Measurements from ENCODE around the gene PHKA2.

Gene PHKA2

DNA sequence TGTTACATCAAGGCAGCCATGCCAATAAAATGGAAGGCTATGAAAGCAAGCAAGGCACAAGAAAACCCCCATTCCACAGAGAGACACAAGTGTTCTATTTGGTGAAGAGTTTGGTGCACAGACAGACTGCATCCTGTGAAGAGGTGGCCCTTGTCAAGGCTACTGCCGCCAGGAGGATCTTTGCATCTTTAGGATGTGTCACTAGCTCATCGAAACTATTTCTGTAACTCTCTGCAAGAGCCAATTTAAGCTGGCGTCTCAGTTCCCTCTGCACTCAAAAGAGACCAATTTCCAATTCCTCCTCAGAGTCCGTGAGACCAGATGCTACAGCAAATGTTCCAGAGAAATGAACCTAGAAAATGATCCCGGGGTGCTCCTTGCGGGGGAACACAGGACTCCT is 91.0 kb downstream of the PHKA2 start:
- DNase-seq (ENCODE audit: extremely low read depth, insufficient read length) = no peak
- no peaks in the 10 kb centered on the region for H3K27me3 ChIP-seq (replicated peaks; ENCODE audit: control insufficient read depth, insufficient read depth, low read length)
- TF ChIP-seq, protein P1, sequence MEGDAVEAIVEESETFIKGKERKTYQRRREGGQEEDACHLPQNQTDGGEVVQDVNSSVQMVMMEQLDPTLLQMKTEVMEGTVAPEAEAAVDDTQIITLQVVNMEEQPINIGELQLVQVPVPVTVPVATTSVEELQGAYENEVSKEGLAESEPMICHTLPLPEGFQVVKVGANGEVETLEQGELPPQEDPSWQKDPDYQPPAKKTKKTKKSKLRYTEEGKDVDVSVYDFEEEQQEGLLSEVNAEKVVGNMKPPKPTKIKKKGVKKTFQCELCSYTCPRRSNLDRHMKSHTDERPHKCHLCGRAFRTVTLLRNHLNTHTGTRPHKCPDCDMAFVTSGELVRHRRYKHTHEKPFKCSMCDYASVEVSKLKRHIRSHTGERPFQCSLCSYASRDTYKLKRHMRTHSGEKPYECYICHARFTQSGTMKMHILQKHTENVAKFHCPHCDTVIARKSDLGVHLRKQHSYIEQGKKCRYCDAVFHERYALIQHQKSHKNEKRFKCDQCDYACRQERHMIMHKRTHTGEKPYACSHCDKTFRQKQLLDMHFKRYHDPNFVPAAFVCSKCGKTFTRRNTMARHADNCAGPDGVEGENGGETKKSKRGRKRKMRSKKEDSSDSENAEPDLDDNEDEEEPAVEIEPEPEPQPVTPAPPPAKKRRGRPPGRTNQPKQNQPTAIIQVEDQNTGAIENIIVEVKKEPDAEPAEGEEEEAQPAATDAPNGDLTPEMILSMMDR (IDR thresholded peaks at IDR 0.05; ENCODE audit: insufficient read depth, low read length, poor library complexity, severe bottlenecking) = no peak
- no peak overlapping the region for H3K4me3 ChIP-seq (replicated peaks; ENCODE audit: low read depth, low read length)
- H3K36me3 ChIP-seq (ENCODE audit: control insufficient read depth, insufficient read depth, low read length) = no peaks in the 10 kb centered on the region

DNA sequence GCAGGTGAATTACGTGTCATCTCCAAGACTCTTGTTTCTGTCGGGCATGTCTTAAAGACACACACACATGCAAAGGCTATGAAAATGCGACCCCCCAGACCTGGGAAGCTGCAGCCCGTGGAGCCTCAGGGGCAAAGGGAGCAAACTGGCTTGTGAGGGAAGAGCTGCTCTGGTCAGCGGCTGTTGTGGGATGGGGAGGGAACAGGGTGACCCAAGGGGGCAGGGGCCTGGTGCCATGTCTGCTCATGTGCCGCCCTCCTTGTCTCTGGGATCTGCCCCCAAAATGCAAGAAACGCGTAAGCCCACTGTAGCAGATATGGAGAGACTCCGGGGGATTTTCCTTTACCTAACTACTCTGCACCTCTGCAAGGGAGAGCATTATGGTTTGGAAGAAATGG is 92.4 kb downstream of the PHKA2 start:
- H3K4me3 ChIP-seq (replicated peaks; ENCODE audit: low read depth, low read length) = no peak overlapping the region
- DNase-seq (ENCODE audit: extremely low read depth, insufficient read length) = no peak
- H3K36me3 ChIP-seq (ENCODE audit: control insufficient read depth, insufficient read depth, low read length) = no peaks in the 10 kb centered on the region
- TF ChIP-seq, protein P1 (IDR thresholded peaks at IDR 0.05; ENCODE audit: insufficient read depth, low read length, poor library complexity, severe bottlenecking) = no peak
- H3K27me3 ChIP-seq (replicated peaks; ENCODE audit: control insufficient read depth, insufficient read depth, low read length) = no peaks in the 10 kb centered on the region

DNA sequence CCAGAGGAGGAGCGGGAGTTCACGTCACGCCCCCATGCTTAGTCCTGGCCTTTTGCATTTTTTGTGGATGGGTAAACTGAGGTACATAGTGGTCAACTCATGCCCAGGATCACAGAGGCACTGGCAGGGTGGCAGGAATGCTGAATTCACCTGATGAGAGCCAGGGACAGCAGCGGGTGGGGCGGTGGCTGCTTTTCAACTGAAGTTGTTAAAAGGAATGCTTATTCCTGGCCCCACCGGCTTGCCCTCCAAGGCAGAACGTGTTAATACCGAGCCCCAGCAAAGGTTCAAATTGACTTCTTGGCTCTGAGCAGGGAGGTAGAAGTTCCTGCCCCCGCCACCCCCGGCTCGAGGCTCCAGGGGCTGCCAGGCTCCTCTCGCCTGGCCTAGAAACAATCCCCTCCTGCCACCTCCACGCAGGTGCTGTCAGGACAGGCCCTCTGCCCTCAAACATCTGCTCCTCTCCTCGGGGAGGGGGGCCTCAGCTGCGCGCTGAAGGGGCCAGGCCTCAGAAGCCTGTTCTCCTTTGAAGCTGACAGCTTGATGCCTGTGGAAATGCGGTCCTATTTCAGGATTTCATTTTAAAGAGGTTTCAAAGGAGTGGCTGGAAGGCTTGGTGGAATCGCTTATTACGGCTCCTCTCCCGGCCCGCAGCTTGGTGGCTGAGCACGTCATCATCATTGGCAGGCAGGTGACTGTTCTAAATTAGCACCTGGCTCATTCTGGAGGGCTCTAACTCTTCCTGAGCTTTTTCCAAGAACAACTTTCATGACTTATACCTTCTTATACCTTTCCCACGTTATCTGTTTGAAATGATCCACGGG is 93.0 kb downstream of the PHKA2 start:
- H3K36me3 ChIP-seq (ENCODE audit: control insufficient read depth, insufficient read depth, low read length) = no peaks in the 10 kb centered on the region
- DNase-seq (ENCODE audit: extremely low read depth, insufficient read length) = no peak
- TF ChIP-seq, protein P1 (IDR thresholded peaks at IDR 0.05; ENCODE audit: insufficient read depth, low read length, poor library complexity, severe bottlenecking) = no peak
- H3K27me3 ChIP-seq (replicated peaks; ENCODE audit: control insufficient read depth, insufficient read depth, low read length) = no peaks in the 10 kb centered on the region
- H3K4me3 ChIP-seq (replicated peaks; ENCODE audit: low read depth, low read length) = no peak overlapping the region

DNA sequence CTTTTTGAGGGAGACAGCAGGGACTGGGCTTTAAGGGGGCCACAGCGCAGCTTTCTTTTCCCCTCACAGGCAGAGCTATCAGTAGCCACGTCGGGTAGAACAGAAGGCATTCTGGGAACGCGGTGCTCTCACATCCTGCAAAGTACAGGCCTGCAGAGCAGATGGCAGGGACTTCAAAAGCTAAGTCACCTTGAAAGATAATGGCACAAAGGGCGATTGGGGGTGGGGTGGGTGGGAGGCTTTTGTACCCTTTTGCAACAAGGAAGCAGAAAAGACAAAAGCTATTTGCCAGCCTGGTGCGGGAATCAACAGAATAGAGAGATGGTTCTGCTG is 93.9 kb downstream of the PHKA2 start:
- Histone ChIP-seq H3K4me3 (replicated peaks; ENCODE audit: low read depth, low read length) (no peak overlapping the region), H3K27me3 (replicated peaks; ENCODE audit: control insufficient read depth, insufficient read depth, low read length) (no peaks in the 10 kb centered on the region), H3K36me3 (ENCODE audit: control insufficient read depth, insufficient read depth, low read length) (no peaks in the 10 kb centered on the region)
- TF ChIP-seq, protein P1 (IDR thresholded peaks at IDR 0.05; ENCODE audit: insufficient read depth, low read length, poor library complexity, severe bottlenecking) = no peak
- DNase-seq (ENCODE audit: extremely low read depth, insufficient read length) = no peak

DNA sequence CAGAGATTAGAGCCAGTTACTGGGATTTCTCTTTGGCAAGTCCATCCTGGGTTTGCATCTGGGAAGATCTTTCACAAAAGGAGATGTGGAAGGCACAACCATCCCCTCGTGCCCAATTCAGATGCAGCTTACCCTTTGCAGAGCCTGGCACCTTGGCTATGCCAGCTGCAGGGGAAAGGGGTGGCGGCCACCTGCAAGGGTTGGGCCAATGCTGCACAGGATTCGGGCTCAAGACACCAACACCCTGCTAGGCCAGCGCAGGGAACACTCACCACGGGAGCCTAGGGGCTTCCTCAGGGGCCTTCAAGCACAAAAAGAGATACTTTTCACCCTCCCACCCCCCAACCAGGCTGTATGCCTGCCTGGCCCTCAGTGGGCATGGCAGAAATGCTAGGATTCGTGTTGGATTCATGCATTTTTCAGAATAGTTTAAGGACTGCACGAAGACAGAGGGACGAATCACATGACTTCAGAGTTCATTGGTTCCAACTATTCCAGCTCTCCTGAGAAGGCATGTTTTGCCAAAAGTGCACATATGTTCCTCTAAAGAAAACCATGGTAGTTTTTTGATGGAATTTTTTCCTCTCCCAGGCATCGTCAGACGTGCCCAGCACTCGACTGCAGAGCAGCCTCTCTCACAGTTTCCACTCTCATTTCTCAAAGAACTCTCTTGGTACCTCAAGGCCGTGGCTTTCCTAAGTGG is 94.4 kb downstream of the PHKA2 start:
- H3K27me3 ChIP-seq (replicated peaks; ENCODE audit: control insufficient read depth, insufficient read depth, low read length) = no peaks in the 10 kb centered on the region
- DNase-seq (ENCODE audit: extremely low read depth, insufficient read length) = no peak
- TF ChIP-seq, protein P1 (IDR thresholded peaks at IDR 0.05; ENCODE audit: insufficient read depth, low read length, poor library complexity, severe bottlenecking) = no peak
- H3K36me3 ChIP-seq (ENCODE audit: control insufficient read depth, insufficient read depth, low read length) = no peaks in the 10 kb centered on the region
- H3K4me3 ChIP-seq (replicated peaks; ENCODE audit: low read depth, low read length) = no peak overlapping the region

Data from GM06990 (cell line).